Glomerular visceral epithelial cell (primary cell): ENCODE data around the gene SRRM5.
A peak's percentile ranks its signal among the peaks of the same experiment; 100 is the strongest.
"Not testable (repeated sequence)": the region's sequence is repeated elsewhere in the genome, so short reads cannot be mapped to it uniquely, and the experiment has no call there.

Experiments
- DNase-seq: peaks from one replicate; pipeline ENCODE4 v3.0.0-alpha.2; 2016; ENCODE audit errors: extremely low spot score

Gene SRRM5, protein sequence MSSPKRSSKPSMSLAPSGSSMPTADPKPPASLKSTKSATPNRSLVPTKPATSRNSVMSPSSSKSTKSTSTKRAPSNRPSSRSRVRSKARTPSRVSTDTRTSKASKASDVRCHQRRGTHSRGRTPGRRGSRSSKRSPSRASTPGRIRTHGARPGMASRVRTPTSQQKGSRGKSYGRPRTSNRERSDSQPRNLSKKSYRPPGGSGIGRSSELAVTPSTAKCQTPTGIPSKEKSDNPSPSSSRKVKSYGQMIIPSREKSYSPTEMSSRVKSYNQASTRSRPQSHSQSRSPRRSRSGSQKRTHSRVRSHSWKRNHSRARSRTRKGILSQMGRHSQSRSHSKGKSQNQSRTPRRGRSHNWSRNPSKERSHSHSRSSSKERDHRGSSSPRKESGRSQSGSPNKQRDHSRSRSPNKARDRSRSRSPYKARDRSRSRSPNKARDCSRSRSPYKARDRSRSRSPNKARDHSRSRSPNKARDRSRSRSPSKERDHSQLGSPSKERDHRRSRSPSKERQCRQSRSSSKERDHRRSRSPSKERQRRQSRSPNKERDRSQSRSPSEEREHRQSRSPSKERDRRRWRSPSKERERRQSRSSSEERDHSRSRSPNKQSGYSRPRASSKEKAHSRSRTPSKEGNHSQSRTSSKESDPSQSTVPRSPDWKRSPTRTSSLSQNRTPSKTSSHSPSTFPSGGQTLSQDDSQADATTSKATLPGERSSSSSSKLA

GRCh38 chr19:43611788-43612187 lies at the start of gene SRRM5:
Gene SRRM5, plus strand, starts transcription at chr19:43612088. Its CDS starts 34 bp downstream, at chr19:43612122.
- no peak for DNase-seq

- no peak for DNase-seq
Measured at GRCh38 chr19:43562226-43562697, 49.6 kb upstream of the SRRM5 start.

DNA sequence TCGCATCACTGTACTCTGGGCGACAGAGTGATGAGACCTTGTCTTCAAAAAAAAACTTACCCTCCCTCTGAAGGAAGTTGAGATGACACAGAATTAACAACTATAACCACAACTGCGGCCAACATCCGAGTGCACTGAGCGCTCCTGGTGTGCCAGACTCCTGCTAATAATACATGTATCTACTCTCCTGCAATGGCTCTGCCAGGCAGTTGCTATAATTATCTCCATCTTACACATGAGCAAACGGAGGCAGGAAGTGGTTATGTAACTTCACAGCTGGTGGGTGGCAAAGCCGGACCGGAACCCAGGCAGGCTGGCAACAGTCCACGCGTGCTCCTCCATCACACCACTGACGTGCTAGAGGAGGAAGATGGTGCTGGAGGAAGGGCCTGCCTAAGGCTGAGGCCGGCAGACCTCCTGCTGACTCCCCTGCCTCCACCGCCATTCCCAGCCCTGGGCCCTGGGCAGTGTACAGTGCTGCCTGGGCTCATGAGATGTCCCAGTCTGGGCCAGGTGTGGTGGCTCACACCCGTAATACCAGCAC lies 49.1 kb upstream of the SRRM5 start:
- peak; percentile 98 for DNase-seq

- no peak for DNase-seq
Measured at GRCh38 chr19:43563816-43564457, 48.0 kb upstream of the SRRM5 start.

- no peak for DNase-seq
Measured at GRCh38 chr19:43564800-43565199, 47.1 kb upstream of the SRRM5 start.

DNA sequence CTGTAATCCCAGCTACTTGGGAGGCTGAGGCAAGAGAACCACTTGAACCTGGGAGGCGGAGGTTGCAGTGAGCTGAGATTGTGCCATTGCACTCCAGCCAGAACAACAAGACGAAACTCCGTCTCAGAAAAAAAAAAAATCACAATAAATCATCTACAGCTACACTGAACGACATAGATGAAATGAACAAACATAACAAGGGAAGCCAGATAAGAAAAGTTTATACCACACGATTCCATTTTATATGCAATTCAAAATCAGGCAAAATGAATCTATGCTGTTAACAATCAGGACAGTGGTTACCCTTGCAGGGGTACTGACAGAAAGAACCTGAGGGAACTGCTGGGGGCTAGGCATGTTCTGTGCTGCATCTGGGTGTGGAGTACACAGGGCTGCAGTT lies 42.2 kb upstream of the SRRM5 start:
- no peak for DNase-seq

DNA sequence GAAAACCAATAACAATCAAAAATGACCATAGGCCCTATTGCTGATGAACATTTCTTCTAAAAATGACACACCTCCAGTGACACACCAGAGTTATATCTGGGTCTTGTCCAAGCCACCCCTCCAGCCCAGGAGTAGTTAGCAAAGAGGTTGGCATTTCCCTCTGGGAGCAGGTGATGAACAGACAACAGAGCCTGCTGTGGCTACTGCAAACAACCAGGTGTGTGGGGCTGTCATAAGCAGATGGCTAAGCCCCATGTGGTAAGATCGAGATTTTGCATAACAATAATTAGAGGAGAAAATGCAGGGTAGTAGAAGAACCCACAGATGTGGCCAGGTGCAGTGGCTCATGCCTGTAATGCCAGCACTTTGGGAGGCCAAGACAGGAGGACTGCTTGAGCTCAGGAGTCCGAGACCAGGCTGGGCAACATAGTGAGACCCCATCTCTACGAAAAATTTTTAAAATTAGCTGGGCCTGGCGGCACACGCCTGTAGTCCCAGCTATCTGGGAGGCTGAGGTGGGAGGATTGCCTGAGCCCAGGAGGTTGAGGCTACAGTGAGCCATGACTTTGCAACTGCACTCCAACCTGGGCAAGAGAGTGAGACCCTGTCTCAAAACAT lies 41.6 kb upstream of the SRRM5 start:
- DNase-seq = peak; percentile 31

- no peak for DNase-seq
Measured at GRCh38 chr19:43572171-43572588, 39.7 kb upstream of the SRRM5 start.

DNA sequence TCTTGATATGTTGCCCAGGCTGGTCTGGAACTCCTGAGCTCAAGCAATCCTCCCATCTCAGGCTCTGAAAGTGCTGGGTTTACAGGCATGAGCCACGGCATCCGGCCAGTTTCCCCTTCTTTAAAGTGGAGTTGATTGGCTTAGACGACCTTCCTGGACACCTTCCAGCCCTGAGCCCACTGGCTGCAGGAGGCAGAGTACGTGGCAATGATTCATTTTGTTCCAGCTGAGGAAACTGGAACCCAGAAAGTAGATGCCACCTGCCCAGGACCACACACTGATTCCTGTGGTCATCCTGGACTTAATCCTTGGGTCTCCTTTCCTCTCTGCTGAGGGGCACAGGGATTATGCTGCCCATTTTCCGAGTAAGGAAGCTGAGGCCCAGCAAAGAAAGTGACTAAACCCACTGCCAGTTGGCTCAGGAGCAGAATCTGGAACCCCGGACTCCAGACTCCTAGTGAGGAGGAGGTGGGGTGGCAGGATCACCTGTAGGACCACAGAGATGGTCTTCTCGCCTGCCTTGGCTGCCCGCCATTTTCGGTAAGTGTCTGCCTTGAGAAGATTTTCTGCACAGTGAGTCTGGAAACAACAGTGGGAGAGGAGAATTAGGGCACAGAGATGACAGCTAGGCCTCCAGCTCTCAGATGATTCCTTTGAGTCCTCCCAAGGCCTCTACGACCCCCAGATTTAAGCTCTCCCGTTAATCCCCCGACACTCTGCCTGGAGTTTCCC lies 37.3 kb upstream of the SRRM5 start:
- DNase-seq = peak; percentile 95

DNA sequence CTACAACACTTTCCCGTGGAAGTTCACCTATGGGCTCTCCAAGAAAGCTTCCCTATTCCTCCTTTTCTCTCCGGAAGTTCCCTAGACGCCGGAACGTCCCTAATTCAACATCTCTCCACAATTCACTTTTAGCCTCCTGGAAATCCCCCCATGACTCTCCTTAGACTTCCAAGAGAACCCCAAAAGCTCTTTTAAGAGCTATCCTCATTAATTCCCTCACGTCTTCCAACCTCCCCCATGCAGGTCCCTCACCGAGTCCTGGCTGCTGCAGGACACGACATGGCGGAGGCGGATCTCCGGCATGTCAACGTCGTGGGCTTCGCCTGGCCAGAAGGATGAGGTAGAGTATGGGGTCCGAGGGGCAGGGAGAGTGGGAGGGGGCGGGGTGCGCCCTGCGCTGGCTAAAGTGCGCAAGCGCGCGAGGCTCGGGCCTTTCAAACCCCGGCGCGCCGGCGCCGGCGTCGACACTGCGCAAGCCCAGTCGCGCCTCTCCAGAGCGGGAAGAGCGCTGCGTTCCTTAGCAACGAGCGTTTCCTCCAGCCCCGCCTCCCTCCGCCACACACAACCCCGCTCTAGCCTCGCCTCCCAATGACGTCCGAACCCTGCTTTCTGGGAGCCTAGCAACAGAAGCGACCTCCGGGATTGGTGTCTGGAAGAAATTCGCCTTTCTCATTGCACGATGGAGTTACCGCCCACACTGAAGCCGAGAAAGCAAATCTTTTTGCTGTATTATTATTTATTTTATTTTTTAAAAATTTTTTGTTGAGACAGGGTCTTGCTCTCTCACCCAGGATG lies 36.5 kb upstream of the SRRM5 start, which contains the start of the genes PINLYP and XRCC1:
PINLYP (plus strand) TSS at position 646 of the 795 bp plus-strand sequence. CDS start 1,391 bp downstream, outside the sequence.
XRCC1 (minus strand) TSS at position 372 of the 795 bp plus-strand sequence; CDS start at position 303, 69 bp downstream.
- DNase-seq = peak; percentile 99

GRCh38 chr19:43575955-43576878 lies 35.7 kb upstream of the SRRM5 start:
- DNase-seq = no peak

GRCh38 chr19:43578787-43579186 lies 33.1 kb upstream of the SRRM5 start:
- no peak for DNase-seq

GRCh38 chr19:43581467-43581866 lies 30.4 kb upstream of the SRRM5 start:
- DNase-seq = no peak

DNA sequence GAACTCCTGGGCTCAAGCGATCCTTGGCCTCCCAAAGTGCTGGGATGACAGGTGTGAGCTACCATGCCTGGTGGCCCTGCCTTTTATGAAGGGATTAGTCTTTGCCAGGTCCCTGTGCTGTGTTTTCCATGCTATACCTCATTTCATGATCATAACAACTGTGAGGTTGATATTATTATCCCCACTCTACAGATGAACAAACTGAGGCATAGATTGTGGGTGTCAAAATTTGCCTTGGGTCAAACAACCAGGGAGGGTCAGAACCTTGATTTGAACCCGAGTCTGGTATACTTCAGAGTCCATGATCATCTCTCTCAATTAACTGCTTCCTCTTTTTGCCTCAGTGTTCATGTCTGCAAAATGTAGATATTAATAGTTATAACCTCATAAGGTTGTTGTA lies 29.4 kb upstream of the SRRM5 start:
- DNase-seq = no peak

DNA sequence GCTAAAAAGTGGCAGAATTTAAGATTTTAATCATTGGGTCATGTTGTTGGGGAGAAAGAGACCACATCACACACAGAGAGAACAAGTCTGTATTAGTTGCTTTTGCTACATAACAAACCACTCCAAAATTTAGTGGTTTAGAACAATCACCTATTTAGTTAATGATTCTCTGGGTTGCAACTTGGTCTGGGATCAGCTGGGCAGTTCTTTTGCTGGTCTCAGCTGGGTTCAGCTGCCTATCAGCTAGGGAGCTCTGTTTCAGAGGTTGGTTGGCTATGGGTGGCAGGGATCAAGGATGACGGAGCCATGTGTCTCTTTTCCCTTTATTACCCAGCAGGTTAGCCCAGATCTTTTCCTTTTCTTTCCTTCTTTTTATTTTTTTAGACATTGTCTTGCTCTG lies 27.4 kb upstream of the SRRM5 start:
- DNase-seq = peak; percentile 56

GRCh38 chr19:43586346-43586745 lies 25.5 kb upstream of the SRRM5 start:
- no peak for DNase-seq

GRCh38 chr19:43587029-43587428 lies 24.9 kb upstream of the SRRM5 start:
- DNase-seq = not testable (repeated sequence)

- no peak for DNase-seq
Measured at GRCh38 chr19:43589277-43589676, 22.6 kb upstream of the SRRM5 start.

- DNase-seq = no peak
Measured at GRCh38 chr19:43589678-43590077, 22.2 kb upstream of the SRRM5 start.
